Measurements from ENCODE around the gene ACKR4.
"Not testable (repeated sequence)": the region's sequence is repeated elsewhere in the genome, so short reads cannot be mapped to it uniquely, and the experiment has no call there.

Gene ACKR4

DNA sequence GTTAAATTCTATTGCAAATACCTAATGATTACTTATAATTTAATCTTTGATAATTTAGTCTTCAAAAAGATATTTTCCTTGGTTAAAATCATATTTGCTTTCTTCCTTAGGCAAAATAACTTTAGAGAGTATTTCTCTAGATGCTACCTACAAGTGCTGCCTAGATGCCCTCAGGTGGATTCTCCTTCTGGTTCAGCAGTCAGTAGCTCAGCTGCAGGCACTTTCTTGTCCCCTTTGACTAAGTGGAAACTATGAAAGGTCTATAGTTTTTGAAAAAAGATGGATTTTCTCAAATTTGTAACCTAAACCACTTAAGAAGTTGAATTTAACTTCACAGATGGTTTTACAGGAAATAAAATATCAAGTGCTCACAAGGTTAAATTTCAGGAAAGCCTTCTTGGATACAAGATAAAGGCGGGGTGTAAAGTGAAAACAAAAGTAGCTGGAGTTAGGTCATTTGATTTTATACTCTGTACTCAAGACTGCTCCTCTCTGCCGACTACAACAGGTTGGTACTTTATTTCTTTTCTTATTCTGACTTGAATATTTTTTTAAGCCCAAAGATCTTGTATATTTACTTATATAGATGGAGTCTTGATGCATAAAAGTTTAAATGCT, at the start of gene ACKR4:
Gene ACKR4, plus strand, starts transcription at position 455 of the 618 bp plus-strand sequence. CDS start 3,128 bp downstream, outside the sequence.
- DNase-seq (ENCODE audit: low read depth, low spot score), result no peak

DNA sequence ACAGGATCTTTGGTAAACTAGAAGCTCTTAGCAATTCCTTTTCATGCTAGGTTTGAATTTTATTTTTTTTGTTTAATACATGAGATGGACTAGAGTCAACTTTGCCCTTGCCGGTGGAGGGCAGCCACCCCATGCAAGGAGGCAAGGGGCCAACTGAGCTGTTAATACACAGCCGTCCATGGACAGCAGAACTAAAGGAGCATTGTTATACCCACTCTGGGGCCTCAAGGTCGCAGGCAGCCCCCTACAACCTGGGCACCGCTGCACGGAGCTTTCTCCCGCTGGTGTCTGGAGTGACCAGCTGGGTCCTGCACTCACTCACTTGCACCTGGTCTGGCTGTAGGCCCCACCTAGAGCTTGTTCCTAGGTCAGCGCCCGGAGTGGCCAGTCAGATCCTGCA, 47.9 kb upstream of the ACKR4 start:
- DNase-seq (ENCODE audit: low read depth, low spot score), result no peak

DNA sequence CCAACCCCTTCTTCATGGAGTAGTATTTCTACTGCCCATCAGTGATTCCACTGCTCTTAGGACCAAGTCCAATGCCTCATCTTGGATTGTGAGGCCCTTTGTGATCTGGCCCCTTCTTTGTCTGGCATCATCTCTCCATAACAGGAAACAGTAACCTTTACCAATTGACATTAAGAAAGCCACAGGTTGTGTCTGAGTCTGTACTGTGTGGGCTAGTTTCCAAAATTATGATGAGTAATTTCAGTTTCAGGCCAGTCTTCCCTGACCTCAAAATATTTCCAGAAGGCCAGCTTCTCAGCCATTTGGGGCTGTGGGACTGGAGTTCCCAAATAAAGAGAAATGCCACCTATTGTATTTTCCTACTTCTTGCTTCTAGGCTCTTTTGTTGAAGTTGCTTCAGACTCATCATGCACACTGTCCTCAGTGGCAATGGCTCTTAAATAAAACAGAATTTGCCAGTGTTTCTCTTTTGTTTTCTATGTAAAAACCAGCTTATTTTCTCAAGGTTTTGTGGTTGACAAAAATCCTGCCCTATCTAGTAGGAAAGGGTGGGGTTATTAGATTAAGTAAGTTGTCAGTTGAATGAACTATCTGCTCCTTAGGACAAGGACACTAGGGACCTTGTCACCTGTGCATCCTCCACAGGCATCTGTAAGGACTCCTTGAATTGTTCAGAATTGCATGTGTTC, 47.0 kb upstream of the ACKR4 start:
- DNase-seq (ENCODE audit: low read depth, low spot score), result no peak

DNA sequence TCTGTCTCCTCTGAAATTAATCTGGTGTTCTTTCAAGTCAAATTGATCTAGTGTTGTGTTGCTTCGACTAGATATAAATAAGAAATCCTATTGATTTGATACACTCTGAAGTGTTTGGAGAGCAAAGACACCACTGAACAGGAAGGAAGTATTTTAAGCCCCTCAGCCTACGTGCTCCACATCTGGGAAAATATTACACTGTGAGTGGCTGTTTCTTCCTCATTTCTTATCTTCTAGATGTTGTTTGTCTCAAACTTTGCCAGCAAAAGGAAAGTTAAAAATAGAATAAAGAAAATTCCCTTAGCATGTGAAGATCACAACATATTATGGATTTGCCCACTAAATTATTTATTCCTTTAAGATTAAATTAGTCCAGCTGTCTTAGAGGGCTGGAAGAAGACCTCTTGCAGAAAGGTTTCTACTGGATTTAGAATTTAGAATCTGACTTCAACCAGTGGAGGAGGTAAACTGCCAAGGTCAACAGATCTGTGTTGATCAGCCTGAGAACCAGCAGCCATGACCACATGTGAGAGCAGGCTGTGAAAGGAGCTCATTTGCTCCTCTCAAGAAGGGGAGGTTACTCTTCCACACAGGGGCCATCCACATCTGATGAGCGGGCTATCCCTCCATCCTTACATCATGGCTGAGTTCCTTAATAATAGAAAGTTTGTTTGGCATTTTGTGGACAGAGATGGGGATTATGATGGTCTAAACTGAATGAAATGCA, 46.3 kb upstream of the ACKR4 start:
- no peak for DNase-seq (ENCODE audit: low read depth, low spot score)

DNA sequence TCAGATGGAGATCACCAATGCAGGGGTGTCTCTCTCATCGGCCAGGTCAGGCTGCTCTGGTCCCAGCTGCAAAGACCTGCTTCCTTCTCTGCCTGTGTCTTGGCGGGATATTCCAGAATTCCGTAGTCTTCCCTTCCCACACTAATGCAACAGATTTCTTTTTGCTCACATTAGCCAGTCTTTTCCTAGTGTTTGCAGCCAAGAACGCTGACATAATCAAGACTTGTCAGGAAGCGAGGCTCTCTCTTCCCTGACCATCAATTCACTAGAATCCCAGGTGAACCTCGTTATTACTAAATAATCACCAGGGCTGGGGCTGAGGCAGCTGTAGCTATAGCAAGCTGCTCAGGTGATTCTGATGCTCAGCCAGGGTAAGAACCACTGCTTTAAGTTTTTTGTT, 43.2 kb upstream of the ACKR4 start:
- DNase-seq (ENCODE audit: low read depth, low spot score), result no peak

DNA sequence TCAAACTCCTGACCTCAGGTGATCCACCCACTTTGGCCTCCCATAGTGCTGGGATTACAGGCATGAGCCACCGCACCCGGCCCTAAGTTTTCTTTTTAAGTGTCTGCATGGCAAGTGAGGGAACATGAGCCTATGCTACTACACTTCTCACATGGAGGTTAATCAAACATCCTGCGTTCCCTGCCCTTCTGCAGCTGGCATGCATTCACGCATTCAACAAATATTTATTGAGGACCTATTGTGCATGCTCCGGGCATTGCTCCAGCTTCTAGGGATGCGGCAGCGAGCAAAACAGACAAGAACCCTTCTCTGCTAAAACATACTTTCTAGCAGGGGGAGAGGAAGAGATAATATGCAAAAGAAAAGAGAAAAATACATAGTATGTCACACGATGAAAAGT, 42.6 kb upstream of the ACKR4 start:
- DNase-seq (ENCODE audit: low read depth, low spot score), result no peak

DNA sequence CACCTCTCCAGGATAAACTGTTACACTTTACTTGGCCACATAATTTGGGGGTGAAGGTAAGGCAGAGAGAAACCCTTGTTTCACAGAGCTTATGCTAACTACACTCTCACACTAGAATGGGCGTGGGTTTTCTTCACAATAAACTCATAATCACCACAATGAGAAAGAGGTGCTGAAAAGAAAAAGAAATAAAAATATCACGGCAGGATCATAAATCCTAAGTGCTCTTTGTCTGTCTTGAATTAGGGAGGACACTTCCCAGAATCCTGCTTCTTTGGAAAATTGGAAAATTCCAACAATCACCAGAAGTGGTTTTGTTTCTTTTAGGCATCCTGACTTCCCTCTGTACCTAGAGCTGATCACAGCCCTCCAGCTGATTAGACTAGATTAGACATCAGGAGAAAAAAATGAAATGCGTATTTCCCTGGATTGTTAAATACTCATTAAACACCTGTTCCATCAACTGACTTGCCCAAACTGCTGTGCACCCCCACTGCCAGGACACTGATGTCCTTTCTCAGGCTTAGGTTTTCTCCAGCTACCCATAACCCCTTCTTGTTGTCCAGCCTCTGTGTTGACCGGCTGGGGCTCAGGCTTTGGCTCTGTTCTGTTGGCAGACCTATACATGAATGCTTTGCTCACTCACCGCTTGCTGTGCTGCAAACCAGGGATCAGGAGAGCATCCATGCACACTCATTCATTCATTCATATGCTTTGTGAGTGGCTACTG, 41.6 kb upstream of the ACKR4 start:
- no peak for DNase-seq (ENCODE audit: low read depth, low spot score)

DNA sequence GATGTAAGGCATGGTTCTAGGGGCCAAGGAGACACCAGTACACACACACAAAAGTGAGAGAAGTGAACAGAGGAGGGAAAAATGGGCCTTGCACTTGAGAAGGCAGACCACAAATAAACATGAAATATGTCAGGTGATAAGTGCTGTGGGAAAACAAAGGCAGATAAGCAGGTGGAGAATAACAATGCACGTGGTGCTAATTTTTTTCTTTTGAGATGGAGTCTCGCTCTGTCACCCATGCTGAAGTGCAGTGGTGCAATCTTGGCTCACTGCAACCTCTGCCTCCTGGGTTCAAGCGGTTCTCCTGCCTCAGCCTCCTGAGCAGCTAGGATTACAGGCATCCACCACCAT, 41.1 kb upstream of the ACKR4 start:
- DNase-seq (ENCODE audit: low read depth, low spot score), result not testable (repeated sequence)

DNA sequence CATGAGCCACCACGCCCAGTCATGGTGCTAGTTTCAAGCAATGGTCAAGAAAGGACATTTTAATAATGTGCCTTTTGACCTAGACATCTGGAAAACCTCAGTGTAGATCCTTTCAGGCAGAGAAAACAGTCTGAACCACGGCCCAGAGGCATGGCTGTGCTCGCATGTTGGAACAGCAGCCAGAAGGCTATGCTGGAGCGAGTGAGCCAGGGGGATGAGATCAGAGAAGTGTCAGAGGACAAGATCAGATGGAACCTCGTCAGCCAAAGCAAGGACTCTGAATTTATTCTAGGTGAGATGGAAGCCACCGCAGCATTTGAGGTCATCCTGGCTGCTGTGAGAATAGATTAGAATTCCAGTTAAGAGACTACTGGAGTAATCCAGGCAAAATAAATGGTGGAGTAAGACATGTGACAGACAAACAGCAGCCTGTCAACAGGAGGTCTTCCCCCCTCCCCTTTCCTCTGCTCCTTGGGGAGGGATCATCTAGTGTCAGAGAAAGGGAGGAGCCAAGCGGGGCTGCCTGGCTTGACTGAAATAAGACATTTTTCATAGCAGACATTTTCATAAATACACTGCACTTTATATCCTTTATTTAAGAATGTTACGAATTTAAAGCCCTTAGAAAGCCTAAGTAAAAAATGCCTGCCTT, 40.4 kb upstream of the ACKR4 start:
- peak; percentile 18 for DNase-seq (ENCODE audit: low read depth, low spot score)

DNA sequence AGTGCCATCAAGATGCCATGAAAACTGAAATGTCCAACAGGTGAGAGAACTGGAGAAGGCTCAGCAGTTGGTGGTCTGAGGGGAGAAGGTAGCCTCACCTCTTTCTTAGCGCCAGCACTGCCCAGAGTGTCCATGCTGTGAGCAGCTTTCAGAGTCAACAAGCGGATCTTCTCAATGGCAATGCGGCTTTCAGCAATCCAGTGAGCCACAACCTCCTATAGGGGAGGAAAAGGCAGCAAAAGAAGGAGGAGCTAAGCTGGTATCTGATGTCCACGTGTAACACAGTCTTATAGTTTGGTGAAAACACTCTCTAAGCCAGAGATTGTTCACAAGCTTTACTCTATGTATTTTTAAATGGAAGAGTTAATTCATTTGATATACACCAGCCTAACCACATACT, 36.1 kb upstream of the ACKR4 start:
- DNase-seq (ENCODE audit: low read depth, low spot score), result peak; percentile 17

DNA sequence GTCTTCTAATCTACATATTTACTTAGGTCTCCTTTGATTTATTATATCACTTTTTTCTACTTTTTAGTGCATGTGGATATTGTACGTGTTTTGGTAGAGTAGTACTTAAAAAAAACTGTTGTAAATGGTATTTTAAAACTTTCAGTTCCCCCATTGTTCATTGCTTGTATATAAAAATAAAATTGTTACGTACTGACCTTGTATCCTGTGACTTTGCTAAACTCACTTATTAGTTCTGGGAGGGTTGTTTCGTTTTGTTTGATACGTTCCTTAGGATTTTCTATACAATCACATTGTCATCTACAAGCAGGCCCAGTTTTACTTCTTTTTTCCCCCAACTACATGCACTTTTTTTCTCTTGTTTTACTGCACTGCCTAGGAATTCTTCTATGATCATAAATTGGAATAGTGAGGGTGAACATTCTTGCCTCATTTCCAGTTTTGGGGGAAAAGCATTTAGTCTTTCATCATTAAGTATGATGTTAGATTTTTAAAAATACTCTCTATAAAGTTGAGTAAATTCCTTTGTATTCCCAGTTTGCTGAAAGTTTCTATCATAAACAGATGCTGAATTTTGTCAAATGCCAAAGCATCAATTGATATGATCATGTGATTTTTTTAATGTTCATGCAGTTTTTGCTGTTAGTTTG, 33.5 kb upstream of the ACKR4 start:
- no peak for DNase-seq (ENCODE audit: low read depth, low spot score)

DNA sequence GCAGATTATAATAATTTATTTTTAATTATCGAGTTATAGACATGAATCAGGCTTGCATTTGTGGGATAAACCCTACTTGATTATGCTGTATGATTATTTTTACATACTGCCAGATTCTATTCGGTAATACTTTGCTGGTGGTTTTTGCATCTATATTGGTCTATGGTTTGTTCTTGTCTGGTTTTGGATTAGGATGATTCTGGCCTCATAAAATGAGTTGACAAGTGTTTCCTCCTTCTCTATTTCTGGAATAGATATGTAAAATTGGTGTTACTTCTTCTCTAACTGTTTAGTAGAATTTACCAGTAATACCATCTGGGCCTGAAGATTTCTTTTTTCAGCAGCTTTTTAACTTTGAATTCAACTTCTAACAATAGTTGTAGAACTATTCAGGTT, 33.0 kb upstream of the ACKR4 start:
- no peak for DNase-seq (ENCODE audit: low read depth, low spot score)

DNA sequence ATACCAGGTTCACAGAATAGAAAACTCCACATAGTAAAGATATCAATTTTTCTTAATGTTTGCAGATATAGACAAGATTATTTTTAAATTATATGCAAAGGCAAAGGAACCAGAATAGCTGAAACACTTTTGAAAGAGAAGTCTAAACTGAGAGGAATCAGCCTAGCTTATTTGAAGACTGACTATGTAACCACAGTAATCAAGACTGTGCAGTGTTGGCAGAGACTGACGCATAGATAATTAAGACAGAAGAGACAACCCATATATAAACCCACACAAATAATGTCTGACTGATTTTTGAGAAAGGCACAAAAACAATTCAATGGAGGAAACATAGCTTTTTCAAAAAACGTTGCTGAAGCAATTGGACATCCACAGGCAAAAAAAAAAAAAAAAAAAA, 28.6 kb upstream of the ACKR4 start:
- DNase-seq (ENCODE audit: low read depth, low spot score), result no peak

DNA sequence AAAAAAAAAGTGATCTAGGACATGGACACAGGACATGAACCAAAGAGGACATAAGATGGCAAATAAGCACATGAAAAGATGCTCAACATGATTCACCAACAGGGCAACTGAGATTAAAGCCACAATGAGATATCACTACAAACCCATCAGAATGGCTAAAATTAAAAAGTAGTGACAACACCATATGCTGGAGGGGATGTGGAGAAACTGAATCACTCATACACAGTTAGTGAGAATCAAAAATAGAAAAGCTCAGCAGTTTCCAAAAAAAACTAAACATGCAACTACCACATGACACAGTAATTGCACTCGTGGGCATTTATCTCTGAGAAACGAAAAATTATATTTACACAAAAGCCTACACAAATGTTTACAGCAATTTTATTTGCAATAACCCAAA, 27.9 kb upstream of the ACKR4 start:
- no peak for DNase-seq (ENCODE audit: low read depth, low spot score)

DNA sequence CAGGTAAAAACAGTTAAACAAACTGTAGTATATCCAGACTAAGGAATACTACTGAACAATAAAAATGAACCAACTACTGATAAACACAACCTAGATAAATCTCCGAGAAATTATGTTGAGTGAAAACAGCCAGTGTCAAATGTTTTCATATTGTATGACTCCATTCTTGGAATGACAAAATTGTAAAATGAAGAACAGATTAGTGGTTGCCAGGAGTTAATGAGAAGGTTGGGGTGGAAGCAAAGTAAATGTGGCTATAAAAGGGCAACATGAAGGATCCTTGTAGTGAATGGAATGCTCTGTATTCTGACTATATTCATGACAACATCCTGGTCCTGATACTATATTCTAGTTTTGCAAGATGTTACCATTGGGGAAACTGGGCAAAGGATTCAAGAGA, 27.5 kb upstream of the ACKR4 start:
- DNase-seq (ENCODE audit: low read depth, low spot score), result no peak

DNA sequence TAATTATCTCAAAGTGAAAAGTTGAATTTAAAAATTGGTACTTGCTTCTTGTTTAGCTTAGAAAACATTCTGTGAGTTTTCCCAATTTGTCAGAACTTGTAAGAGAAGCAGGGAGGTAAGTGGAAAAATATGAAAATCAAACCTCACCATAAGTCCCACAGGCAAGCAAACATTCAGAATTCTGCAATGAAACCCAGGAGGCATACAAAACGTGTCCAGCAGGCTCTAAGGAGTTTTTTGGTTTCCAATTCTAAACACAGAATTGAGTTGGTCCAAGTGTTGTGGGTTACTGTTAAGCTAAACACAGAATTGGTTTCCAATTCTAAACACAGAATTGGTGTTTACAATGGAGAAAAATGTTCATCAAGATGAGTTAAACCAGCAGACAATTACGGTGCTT, 27.1 kb upstream of the ACKR4 start:
- no peak for DNase-seq (ENCODE audit: low read depth, low spot score)

DNA sequence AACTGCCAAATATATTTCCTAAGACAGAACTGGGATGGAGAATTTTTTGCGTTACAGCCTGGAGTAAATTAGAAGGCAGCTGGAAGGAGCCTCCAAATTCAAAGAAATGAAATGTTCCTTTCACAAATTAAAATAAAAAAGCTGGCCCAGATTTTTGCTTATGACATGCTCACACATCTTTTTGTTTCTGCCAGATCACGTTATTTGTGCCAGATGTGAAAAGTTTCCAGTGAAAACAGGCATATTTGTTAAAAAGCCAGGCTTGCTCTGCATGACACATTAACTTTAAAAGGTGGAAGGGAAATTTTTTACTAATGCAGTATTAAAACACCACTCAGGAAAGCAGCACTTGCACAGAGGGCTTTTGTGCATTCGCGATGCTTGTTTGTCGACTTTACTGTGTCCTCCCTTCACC, 23.3 kb upstream of the ACKR4 start:
- no peak for DNase-seq (ENCODE audit: low read depth, low spot score)

DNA sequence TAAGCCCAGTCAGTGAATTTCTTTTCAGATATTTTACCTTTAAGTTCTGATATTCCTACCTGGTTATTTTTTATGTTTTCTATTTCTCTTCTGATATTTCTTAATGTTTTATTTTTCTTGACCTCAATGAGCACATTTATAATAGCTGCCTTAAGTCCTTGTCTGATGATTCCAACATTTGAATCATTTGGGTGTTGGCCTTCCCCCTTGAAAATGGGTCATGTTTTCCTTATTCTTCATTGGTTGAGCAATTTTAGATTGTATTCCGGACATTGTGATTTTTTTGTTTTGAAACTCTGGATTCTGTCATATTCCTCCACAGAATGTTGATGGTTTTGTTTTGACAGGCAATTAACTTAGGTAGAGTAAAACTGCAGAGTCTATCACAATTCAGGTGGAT, 9.7 kb upstream of the ACKR4 start:
- no peak for DNase-seq (ENCODE audit: low read depth, low spot score)

DNA sequence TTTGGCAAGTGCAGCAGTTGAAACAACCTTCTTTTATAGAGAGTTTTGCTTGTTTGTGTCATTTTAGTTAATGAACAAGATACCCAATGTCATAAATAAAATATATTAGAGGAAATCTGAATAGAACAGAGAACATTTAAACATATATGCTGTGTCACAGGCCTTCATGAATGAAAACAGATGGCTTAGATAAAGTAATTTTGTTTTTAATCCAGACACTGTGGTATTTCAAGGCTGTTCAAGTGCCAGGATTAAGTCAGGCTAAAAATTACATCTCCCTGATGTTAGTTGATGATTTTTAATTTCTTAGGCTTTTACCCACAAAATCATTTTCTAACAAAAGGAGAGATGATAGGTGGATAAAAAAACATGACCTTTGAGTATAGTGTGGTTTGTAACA, 4.9 kb upstream of the ACKR4 start:
- no peak for DNase-seq (ENCODE audit: low read depth, low spot score)

DNA sequence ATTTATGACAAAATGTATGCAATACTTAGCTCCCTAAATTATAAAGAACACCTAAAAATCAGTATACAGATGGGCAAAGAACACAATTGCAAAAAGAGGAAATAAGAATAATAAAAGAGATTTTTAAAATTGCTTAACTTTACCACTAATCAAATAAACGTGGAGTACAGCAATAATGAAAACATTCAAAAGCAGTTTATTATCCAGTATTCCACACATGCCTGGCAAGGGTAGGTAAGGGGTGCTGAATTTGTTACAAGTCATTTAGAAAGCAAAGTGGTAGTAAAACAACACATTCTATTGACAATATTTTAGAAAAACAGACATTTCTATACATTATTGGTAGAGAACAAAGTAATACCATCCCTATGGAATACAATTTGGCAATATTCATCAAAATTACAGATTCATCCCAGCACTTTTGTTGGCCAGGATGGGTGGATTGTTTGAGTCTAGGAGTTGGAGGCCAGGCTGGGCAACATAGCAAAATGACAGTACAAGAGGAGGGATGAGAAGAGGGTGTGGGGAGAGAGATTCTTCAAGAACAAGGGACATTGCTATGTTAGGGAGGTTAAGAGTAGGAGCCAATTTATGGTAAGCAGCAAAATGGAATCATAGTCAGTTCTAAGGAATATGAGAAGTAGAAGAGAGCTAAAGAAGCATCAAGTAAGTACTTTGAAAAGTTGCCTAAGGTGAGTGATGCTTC, 3.7 kb upstream of the ACKR4 start:
- no peak for DNase-seq (ENCODE audit: low read depth, low spot score)

DNA sequence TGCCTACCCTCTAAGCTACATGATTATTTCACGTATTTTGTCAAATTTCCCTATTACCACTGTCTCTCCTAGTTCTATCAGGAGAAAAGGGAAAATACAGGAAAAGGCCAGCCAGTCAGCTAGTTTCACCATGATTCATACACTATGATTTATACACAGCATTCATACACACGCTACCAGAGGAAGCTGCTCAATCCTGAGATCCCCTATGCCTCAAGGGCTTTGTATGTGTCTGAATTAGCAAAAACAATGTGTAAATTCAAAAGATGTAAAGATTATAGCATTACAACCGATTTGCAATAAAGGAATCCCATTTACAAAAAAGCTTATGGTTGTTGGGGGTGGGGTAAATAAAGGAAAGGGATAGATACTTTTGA, 3.1 kb upstream of the ACKR4 start:
- DNase-seq (ENCODE audit: low read depth, low spot score), result no peak
